Stimulated activated CD4-positive, alpha-beta T cell treated with anti-CD3 and anti-CD28 coated beads, Interleukin-2, amount 100 ng/mL, for 24 hours (primary cell): Measurements from ENCODE around the gene RNF182.
"Not testable (repeated sequence)": the region's sequence is repeated elsewhere in the genome, so short reads cannot be mapped to it uniquely, and the experiment has no call there.

Source experiments
- DNase-seq, 2 donors: peaks; one replicate each; pipeline ENCODE4 v3.0.0-alpha.2; 2020

Gene RNF182

GRCh38 chr6:13918686-13919250 is 6.0 kb upstream of the RNF182 start:
- DNase-seq = no peak

- DNase-seq = no peak
Measured at GRCh38 chr6:13919861-13920260, 4.9 kb upstream of the RNF182 start.

GRCh38 chr6:13920552-13920951 is 4.2 kb upstream of the RNF182 start:
- no peak for DNase-seq

GRCh38 chr6:13922750-13923149 is 2.0 kb upstream of the RNF182 start:
- DNase-seq = no peak

GRCh38 chr6:13923527-13924145 is 1.1 kb upstream of the RNF182 start:
- no peak for DNase-seq

GRCh38 chr6:13924146-13924948 is 405 bp upstream of the RNF182 start:
- DNase-seq = peak in 1 of 2 donors; percentile 6

- no peak for DNase-seq
Measured at GRCh38 chr6:13926378-13926777, 1.6 kb downstream of the RNF182 start.

GRCh38 chr6:13927203-13927602 is 2.5 kb downstream of the RNF182 start:
- DNase-seq = no peak

- no peak for DNase-seq
Measured at GRCh38 chr6:13929196-13929595, 4.4 kb downstream of the RNF182 start.

GRCh38 chr6:13931797-13932402 is 7.1 kb downstream of the RNF182 start:
- no peak for DNase-seq

- no peak for DNase-seq
Measured at GRCh38 chr6:13932785-13933184, 8.0 kb downstream of the RNF182 start.

GRCh38 chr6:13934721-13935120 is 10.0 kb downstream of the RNF182 start:
- DNase-seq = no peak

GRCh38 chr6:13935190-13935880 is 10.6 kb downstream of the RNF182 start:
- DNase-seq = no peak

GRCh38 chr6:13935881-13936261 is 11.1 kb downstream of the RNF182 start:
- DNase-seq = not testable (repeated sequence)

- no peak for DNase-seq
Measured at GRCh38 chr6:13941902-13942301, 17.1 kb downstream of the RNF182 start.

- no peak for DNase-seq
Measured at GRCh38 chr6:13943943-13944342, 19.2 kb downstream of the RNF182 start.

GRCh38 chr6:13946506-13946905 is 21.8 kb downstream of the RNF182 start:
- DNase-seq = no peak

- no peak for DNase-seq
Measured at GRCh38 chr6:13947611-13948178, 22.9 kb downstream of the RNF182 start.

- DNase-seq = no peak
Measured at GRCh38 chr6:13952101-13952500, 27.3 kb downstream of the RNF182 start.

GRCh38 chr6:13953061-13953705 is 28.4 kb downstream of the RNF182 start:
- DNase-seq = no peak

- DNase-seq = no peak
Measured at GRCh38 chr6:13965582-13966127, 40.9 kb downstream of the RNF182 start.

GRCh38 chr6:13971303-13971702 is 46.6 kb downstream of the RNF182 start:
- DNase-seq = no peak
